Measurements from ENCODE around the gene FARP1.

DNA sequence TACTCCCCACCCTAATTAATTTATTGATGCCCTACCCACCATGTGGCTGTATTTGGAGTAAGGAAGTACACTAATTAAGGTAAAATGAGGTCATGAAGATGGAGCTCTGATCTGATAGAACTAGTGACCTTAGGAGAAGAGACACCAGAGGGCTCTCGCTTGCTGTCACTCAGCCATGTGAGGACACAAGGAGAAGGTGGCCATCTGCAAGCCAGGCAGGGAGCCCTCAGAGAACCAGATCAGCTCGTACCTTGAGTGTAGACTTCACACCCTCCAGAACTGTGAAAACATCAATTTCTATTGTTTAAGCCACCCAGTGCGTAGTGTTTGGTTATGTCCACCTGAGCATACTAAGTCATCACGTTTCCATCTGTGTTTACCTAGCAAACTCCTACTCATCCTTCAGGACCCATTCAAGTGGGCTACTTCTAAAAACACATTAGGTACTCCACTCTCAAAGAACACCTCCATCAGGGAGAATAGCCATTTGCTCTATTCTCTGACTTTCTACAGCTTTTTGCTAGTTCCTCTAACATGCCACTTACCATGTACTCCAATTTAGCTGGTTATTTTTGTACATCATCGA is 191.8 kb downstream of the FARP1 start:
- TF ChIP-seq, protein P1, sequence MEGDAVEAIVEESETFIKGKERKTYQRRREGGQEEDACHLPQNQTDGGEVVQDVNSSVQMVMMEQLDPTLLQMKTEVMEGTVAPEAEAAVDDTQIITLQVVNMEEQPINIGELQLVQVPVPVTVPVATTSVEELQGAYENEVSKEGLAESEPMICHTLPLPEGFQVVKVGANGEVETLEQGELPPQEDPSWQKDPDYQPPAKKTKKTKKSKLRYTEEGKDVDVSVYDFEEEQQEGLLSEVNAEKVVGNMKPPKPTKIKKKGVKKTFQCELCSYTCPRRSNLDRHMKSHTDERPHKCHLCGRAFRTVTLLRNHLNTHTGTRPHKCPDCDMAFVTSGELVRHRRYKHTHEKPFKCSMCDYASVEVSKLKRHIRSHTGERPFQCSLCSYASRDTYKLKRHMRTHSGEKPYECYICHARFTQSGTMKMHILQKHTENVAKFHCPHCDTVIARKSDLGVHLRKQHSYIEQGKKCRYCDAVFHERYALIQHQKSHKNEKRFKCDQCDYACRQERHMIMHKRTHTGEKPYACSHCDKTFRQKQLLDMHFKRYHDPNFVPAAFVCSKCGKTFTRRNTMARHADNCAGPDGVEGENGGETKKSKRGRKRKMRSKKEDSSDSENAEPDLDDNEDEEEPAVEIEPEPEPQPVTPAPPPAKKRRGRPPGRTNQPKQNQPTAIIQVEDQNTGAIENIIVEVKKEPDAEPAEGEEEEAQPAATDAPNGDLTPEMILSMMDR (IDR thresholded peaks at IDR 0.05): no peak
- TF ChIP-seq, protein P2, sequence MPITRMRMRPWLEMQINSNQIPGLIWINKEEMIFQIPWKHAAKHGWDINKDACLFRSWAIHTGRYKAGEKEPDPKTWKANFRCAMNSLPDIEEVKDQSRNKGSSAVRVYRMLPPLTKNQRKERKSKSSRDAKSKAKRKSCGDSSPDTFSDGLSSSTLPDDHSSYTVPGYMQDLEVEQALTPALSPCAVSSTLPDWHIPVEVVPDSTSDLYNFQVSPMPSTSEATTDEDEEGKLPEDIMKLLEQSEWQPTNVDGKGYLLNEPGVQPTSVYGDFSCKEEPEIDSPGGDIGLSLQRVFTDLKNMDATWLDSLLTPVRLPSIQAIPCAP (CRISPR knock-in tag; IDR thresholded peaks at IDR 0.05): no peak
- TF ChIP-seq NR2C2 (CRISPR knock-in tag; IDR thresholded peaks at IDR 0.05) (no peak), MYBL2 (CRISPR knock-in tag; IDR thresholded peaks at IDR 0.05) (no peak), NFYB (CRISPR knock-in tag; conservative IDR thresholded peaks at IDR 0.05; ENCODE audit: low read depth) (no peak), CREM (CRISPR knock-in tag; IDR thresholded peaks at IDR 0.05) (no peak), NR3C1 (CRISPR knock-in tag; conservative IDR thresholded peaks at IDR 0.05; ENCODE audit: low read depth) (no peak), ZNF416 (CRISPR knock-in tag; IDR thresholded peaks at IDR 0.05) (no peak)
- TF ChIP-seq, protein P3, sequence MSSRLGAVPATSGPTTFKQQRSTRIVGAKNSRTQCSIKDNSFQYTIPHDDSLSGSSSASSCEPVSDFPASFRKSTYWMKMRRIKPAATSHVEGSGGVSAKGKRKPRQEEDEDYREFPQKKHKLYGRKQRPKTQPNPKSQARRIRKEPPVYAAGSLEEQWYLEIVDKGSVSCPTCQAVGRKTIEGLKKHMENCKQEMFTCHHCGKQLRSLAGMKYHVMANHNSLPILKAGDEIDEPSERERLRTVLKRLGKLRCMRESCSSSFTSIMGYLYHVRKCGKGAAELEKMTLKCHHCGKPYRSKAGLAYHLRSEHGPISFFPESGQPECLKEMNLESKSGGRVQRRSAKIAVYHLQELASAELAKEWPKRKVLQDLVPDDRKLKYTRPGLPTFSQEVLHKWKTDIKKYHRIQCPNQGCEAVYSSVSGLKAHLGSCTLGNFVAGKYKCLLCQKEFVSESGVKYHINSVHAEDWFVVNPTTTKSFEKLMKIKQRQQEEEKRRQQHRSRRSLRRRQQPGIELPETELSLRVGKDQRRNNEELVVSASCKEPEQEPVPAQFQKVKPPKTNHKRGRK (CRISPR knock-in tag; IDR thresholded peaks at IDR 0.05; ENCODE audit: borderline replicate concordance): no peak
- TF ChIP-seq, protein P4, sequence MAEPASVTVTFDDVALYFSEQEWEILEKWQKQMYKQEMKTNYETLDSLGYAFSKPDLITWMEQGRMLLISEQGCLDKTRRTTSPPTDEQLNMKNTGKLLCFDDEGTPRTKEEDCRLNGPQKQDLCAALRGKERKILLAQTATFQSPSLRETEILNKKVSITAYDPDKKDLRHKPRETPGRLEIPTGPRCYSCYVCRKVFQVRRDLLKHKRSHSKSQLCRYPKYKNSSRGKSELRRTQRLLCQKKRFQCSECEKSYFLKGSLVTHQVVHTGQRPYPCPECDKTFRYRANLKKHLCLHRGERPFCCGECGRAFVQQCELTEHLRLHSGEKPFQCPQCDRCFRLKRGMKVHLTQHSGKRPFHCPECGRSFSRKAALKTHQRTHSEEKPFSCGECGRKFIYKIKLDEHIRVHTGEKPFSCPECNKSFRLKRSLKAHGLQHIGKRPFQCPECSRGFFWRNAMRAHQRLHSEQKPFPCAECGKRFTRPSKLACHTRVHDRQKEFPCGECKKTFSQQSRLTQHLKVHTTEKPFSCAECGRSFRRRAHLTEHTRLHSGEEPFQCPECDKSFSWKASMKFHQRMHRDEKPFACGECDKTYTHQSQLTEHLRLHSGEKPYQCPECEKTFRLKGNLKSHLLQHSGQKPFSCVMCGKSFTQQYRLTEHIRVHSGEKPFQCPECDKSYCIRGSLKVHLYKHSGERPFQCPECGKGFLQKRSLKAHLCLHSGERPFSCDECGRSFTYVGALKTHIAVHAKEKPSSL (CRISPR knock-in tag; conservative IDR thresholded peaks at IDR 0.05): no peak
- TF ChIP-seq, protein P5, sequence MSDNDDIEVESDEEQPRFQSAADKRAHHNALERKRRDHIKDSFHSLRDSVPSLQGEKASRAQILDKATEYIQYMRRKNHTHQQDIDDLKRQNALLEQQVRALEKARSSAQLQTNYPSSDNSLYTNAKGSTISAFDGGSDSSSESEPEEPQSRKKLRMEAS (CRISPR knock-in tag; IDR thresholded peaks at IDR 0.05): no peak
- TF ChIP-seq, protein P6, sequence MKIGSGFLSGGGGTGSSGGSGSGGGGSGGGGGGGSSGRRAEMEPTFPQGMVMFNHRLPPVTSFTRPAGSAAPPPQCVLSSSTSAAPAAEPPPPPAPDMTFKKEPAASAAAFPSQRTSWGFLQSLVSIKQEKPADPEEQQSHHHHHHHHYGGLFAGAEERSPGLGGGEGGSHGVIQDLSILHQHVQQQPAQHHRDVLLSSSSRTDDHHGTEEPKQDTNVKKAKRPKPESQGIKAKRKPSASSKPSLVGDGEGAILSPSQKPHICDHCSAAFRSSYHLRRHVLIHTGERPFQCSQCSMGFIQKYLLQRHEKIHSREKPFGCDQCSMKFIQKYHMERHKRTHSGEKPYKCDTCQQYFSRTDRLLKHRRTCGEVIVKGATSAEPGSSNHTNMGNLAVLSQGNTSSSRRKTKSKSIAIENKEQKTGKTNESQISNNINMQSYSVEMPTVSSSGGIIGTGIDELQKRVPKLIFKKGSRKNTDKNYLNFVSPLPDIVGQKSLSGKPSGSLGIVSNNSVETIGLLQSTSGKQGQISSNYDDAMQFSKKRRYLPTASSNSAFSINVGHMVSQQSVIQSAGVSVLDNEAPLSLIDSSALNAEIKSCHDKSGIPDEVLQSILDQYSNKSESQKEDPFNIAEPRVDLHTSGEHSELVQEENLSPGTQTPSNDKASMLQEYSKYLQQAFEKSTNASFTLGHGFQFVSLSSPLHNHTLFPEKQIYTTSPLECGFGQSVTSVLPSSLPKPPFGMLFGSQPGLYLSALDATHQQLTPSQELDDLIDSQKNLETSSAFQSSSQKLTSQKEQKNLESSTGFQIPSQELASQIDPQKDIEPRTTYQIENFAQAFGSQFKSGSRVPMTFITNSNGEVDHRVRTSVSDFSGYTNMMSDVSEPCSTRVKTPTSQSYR (CRISPR knock-in tag; IDR thresholded peaks at IDR 0.05): no peak

Measured in WTC11 (cell line).